ENCODE results near the gene AMOTL1. TPM values are rescaled to one million over a fixed set of nuclear protein-coding genes. Genes with fewer than 3 reads are reported as not detected.

Gene AMOTL1
- total and polyA plus RNA-seq, 7 donors: 0.69 to 161 (median 96.3) TPM

GRCh38 chr11:94787801-94788200 is 19.6 kb downstream of the AMOTL1 start:
- Histone ChIP-seq H3K36me3 (no peaks in the 10 kb centered on the region), H3K27ac (peak overlapping the region; percentile 30 to 72 (median 60)), H3K4me3 (no peak overlapping the region), H3K27me3 (no peaks in the 10 kb centered on the region), H3K4me1 (peaks cover 0 to 91% (median 90%) of the 10 kb centered on the region in 4 donors), H3K9me3 (no peaks in the 10 kb centered on the region)
- no peak for DNase-seq
- WGBS, 2 donors: 52 to 85% methylated on average over 5 of the region's 5 CpGs
- intact Hi-C loops (cut with DNase I): loop anchor here (5.0 kb wide), 2 partner anchors 54 to 90 kb away; no protein-coding TSS in a partner anchor
- no peak for TF ChIP-seq CTCF (IDR thresholded peaks at IDR 0.05)
- TF ChIP-seq POLR2A (IDR thresholded peaks at IDR 0.05): no peak
- no peak for TF ChIP-seq POLR2AphosphoS5 (IDR thresholded peaks at IDR 0.05)
- TF ChIP-seq EP300 (IDR thresholded peaks at IDR 0.05): no peak

- no peak overlapping the region for H3K4me3 ChIP-seq
- TF ChIP-seq POLR2A (IDR thresholded peaks at IDR 0.05): no peak
- no peak for TF ChIP-seq CTCF (IDR thresholded peaks at IDR 0.05)
- TF ChIP-seq EP300 (IDR thresholded peaks at IDR 0.05): no peak
- TF ChIP-seq POLR2AphosphoS5 (IDR thresholded peaks at IDR 0.05): no peak
- intact Hi-C loops (cut with DNase I): loop anchor here (5.0 kb wide), 2 partner anchors 54 to 89 kb away; no protein-coding TSS in a partner anchor
- no peaks in the 10 kb centered on the region for H3K9me3 ChIP-seq
- H3K27me3 ChIP-seq: no peaks in the 10 kb centered on the region
- H3K4me1 ChIP-seq: peaks cover 0 to 91% (median 90%) of the 10 kb centered on the region in 4 donors
- 18 to 57% methylated on average over 5 of the region's 5 CpGs for WGBS, 2 donors
- DNase-seq: no peak
- peak overlapping the region; percentile 30 to 72 (median 60) for H3K27ac ChIP-seq
- no peaks in the 10 kb centered on the region for H3K36me3 ChIP-seq
These were observed 20.2 kb downstream of the AMOTL1 start for GRCh38 chr11:94788396-94788795.

GRCh38 chr11:94790197-94790596 is 22.0 kb downstream of the AMOTL1 start:
- intact Hi-C loops (cut with DNase I): no loop called here

GRCh38 chr11:94790661-94791180 is 22.6 kb downstream of the AMOTL1 start:
- no peaks in the 10 kb centered on the region for H3K27me3 ChIP-seq
- H3K27ac ChIP-seq: peak overlapping the region; percentile 10 to 72 (median 50)
- intact Hi-C loops (cut with DNase I): no loop called here
- no peaks in the 10 kb centered on the region for H3K9me3 ChIP-seq
- DNase-seq: no peak
- H3K36me3 ChIP-seq: no peaks in the 10 kb centered on the region
- no peak overlapping the region for H3K4me3 ChIP-seq
- peaks cover 0 to 92% (median 90%) of the 10 kb centered on the region in 4 donors for H3K4me1 ChIP-seq
- WGBS, 2 donors: 42 to 71% methylated on average over 6 of the region's 6 CpGs
- TF ChIP-seq CTCF (IDR thresholded peaks at IDR 0.05) (no peak), POLR2AphosphoS5 (IDR thresholded peaks at IDR 0.05) (no peak), POLR2A (IDR thresholded peaks at IDR 0.05) (no peak), EP300 (IDR thresholded peaks at IDR 0.05) (no peak)

More at GRCh38 chr11:94790197-94790596, 22.0 kb downstream of the AMOTL1 start:
- Histone ChIP-seq H3K4me1 (peaks cover 0 to 92% (median 91%) of the 10 kb centered on the region in 4 donors), H3K4me3 (no peak overlapping the region), H3K9me3 (no peaks in the 10 kb centered on the region), H3K27me3 (no peaks in the 10 kb centered on the region), H3K36me3 (no peaks in the 10 kb centered on the region), H3K27ac (peak overlapping the region; percentile 30 to 72 (median 60))
- 76 to 80% methylated on average over 3 of the region's 3 CpGs for WGBS, 2 donors
- no peak for DNase-seq
- TF ChIP-seq POLR2AphosphoS5 (IDR thresholded peaks at IDR 0.05): no peak
- TF ChIP-seq CTCF (IDR thresholded peaks at IDR 0.05): no peak
- no peak for TF ChIP-seq POLR2A (IDR thresholded peaks at IDR 0.05)

Measured in sigmoid colon (tissue), 7 donors.